GM12891 (cell line): ENCODE measurements around the gene PYGO2.

Experiments
- PAX5 ChIP-seq: IDR thresholded peaks from 2 replicates; pipeline ENCODE4 v1.6.1; 2011; ENCODE audit warnings: low read length, moderate library complexity, mild to moderate bottlenecking; ENCODE audit not compliant: insufficient read depth, severe bottlenecking
- POLR2AphosphoS5 ChIP-seq: IDR thresholded peaks from 2 replicates; pipeline ENCODE4 v1.6.1; 2011; ENCODE audit warnings: low read depth, low read length, control low read depth
- TAF1 ChIP-seq: IDR thresholded peaks from 2 replicates; pipeline ENCODE4 v1.6.1; 2011; ENCODE audit warnings: low read depth, low read length, control low read depth

DNA sequence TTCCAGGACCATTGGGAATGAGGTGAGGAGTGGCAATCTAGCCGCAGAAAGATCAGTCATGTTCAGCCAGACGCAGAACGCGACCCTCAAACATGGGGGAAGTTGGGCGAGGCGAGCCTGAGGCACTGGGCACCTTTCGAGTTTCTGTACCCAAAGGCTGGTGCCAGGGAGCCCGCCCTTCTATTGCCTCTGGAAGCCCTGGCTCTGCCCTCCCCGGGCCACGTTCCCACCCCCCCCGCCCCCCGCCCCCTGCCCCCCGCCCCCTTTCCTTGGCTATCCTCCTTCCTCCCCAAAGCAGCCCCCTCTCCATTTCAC is 38.8 kb upstream of the PYGO2 start:
- TF ChIP-seq POLR2AphosphoS5 (no peak), TAF1 (no peak), PAX5 (no peak)
